SU-DHL-6 (cell line): ENCODE measurements around the gene SYT2.
"Not testable (repeated sequence)": the region's sequence is repeated elsewhere in the genome, so short reads cannot be mapped to it uniquely, and the experiment has no call there.

Source experiments
- EZH2phosphoT487 ChIP-seq: fragments of 200-600 bp; sonication (generic), shearing (Covaris generic); conservative IDR thresholded peaks from 2 replicates; pipeline ENCODE4 v1.6.1; 2018; ENCODE audit warnings: mild to moderate bottlenecking, antibody characterized with exemption, low read length, moderate library complexity, mixed read lengths
- TF ChIP-seq, protein P1 (sequence below): fragments of 200-600 bp; sonication (generic); IDR thresholded peaks from one replicate; pipeline ENCODE4 v1.5.1; 2017; ENCODE audit warnings: antibody characterized with exemption, mild to moderate bottlenecking, low read length, moderate library complexity; ENCODE audit not compliant: insufficient read depth, poor library complexity, severe bottlenecking

DNA sequence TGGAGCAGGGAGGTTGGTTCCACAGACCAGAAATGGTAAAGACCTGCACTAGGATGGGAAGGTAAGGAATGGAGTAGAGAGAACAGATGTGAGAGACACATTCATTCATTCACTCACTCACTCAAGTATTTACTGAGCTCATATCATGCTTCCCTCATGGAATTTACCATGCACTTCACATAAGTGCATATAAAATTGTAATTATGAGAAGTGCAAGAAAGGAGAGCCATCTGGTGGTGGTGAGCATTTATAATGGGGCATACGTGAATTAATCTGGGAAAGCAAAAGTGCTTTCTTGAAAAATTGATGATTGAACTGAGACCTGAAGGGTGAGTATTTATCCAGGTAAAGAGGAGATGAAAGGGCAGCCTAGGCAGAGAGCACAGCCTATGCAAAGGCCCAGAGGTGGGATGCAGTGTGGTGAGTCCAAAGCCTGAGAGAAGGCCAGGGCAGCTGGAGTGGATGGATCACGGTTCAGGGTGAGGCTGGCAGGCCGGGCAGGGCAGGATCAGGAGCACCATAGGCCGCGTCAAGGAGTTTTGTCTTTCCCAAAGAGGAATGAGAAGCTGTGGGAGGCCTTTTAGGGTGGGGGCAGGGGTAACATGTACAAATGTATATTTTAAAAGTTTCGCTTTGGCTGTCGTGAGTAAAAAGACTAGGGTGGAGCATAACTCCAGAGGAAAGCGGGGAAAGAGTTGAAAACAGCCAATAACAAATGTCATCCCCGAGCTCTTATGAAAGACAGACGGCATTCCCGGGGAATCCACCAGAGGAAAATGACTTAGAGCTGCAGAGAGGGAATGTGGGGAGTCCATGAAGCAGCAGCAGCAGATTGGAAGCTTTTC, 95.7 kb downstream of the SYT2 start:
- TF ChIP-seq, protein P1, sequence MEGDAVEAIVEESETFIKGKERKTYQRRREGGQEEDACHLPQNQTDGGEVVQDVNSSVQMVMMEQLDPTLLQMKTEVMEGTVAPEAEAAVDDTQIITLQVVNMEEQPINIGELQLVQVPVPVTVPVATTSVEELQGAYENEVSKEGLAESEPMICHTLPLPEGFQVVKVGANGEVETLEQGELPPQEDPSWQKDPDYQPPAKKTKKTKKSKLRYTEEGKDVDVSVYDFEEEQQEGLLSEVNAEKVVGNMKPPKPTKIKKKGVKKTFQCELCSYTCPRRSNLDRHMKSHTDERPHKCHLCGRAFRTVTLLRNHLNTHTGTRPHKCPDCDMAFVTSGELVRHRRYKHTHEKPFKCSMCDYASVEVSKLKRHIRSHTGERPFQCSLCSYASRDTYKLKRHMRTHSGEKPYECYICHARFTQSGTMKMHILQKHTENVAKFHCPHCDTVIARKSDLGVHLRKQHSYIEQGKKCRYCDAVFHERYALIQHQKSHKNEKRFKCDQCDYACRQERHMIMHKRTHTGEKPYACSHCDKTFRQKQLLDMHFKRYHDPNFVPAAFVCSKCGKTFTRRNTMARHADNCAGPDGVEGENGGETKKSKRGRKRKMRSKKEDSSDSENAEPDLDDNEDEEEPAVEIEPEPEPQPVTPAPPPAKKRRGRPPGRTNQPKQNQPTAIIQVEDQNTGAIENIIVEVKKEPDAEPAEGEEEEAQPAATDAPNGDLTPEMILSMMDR: not testable (repeated sequence)
- not testable (repeated sequence) for TF ChIP-seq EZH2phosphoT487
